Measurements from ENCODE around the gene TMEM248.

TMEM248 gene

DNA sequence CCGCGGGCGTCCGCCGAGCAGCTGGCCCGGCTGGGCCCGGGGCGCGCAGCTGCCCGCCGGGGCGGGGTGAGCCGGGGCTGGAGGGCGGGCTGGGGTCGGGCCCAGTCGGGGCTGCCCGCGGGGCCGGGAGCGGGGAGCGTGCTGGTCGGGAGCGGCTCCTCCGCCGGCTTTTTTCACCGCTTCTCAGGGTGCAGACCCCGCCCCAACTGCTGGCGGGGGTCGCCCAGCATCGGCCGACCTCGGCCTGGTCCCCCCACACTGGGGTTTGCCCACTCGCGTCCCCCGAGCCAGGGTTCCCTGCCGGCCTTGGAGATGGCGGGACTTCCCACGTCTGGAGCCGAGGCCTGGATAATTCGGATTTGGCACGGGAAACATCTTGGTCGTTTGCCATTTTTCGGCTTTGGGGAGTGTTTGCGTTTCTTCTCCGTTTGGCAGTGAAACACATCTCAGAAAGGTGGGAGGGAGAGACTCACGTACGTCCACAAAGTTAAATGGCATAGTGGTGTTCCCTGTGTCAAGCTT is 432 bp downstream of the TMEM248 start:
- peak overlapping the region; percentile 92 for H3K4me3 Mint-ChIP-seq
- peaks cover 45% of the 10 kb centered on the region for H3K36me3 Mint-ChIP-seq (ENCODE audit: low read depth)
- peak overlapping the region; percentile 97 for H3K27ac Mint-ChIP-seq
- H3K27me3 Mint-ChIP-seq: no peaks in the 10 kb centered on the region
- H3K4me1 Mint-ChIP-seq (ENCODE audit: low read depth): peaks cover 51% of the 10 kb centered on the region
- no peaks in the 10 kb centered on the region for H3K9me3 Mint-ChIP-seq

DNA sequence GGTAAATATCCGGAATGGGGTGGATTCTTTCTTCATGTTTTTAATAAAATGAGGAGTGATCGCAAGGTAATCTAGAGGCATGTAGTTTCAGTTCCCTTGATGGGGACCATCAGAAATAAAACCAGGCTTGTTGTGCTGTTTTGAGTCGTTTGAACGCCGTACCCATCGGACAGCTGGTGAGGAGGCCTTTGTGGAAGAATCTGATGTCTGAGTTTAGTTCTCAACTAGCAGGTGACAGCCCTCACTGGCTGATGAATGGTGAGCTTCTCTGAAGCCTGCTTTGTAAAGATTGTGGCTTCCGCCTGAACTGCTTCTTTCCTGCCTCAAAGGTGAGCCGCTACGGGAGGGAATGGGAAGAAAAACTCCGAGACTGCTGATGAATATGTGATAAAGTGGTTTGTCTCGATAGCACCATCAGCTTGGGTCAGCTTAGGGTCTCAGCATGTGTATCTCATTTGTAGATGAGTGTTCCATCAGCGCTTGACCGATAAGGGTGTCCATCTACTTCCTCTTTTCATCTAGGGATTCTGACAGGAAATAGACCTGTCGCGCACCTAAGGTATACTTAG is 977 bp downstream of the TMEM248 start:
- H3K27me3 Mint-ChIP-seq: no peaks in the 10 kb centered on the region
- peak overlapping the region; percentile 92 for H3K4me3 Mint-ChIP-seq
- peak overlapping the region; percentile 97 for H3K27ac Mint-ChIP-seq
- H3K4me1 Mint-ChIP-seq (ENCODE audit: low read depth): peaks cover 56% of the 10 kb centered on the region
- no peaks in the 10 kb centered on the region for H3K9me3 Mint-ChIP-seq
- H3K36me3 Mint-ChIP-seq (ENCODE audit: low read depth): peaks cover 50% of the 10 kb centered on the region

DNA sequence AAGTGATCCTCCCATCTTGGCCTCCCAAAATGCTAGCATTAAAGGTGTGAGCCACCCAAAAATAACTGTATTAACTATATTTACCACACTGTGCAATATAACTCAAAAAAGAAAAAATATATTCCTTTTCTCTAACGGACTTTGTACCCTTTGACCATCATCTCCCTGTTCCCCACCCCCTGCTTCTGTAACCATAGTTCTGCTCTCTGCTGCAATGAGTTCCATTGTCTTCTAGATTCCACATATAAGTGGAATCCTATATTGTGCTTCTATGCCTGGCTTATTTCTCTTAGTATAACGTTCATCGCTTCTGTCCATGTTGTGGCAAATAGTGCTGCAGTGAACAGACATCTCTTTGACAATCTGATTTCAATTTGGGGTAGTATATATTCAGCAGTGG is 4.2 kb downstream of the TMEM248 start:
- peaks cover 76% of the 10 kb centered on the region for H3K4me1 Mint-ChIP-seq (ENCODE audit: low read depth)
- H3K9me3 Mint-ChIP-seq: no peaks in the 10 kb centered on the region
- H3K27ac Mint-ChIP-seq: peak overlapping the region; percentile 28
- H3K27me3 Mint-ChIP-seq: no peaks in the 10 kb centered on the region
- peaks cover 71% of the 10 kb centered on the region for H3K36me3 Mint-ChIP-seq (ENCODE audit: low read depth)
- no peak overlapping the region for H3K4me3 Mint-ChIP-seq

DNA sequence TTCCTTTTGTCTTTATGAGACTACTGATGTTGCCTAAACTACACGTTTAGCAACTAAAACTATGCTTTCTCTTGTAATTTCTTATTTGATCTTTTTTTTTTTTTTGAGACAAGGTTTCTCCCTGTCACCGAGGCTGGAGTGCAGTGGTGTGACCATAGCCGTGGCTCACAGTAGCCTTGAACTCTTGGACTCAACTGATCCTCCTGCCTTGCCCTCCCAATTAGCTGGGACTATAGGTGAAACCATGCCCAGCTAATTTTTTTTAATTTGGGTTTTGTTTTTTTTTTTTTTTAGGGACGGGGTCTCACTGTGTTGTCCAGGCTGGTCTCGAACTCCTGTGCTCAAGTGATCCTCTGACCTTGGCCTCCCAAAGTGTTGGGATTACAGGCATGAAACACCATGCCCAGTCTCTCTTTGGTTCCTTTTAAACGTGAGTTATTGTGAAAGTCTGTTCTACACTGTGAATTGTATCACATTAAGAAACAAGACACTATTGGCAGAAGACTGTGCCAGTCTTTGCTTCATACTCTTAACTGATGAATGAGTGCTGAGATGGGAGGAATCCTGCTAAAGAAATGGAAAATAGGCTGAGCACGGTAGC is 6.4 kb downstream of the TMEM248 start:
- Mint-ChIP-seq H3K9me3 (no peaks in the 10 kb centered on the region), H3K4me3 (no peak overlapping the region), H3K4me1 (ENCODE audit: low read depth) (peaks cover 80% of the 10 kb centered on the region), H3K36me3 (ENCODE audit: low read depth) (peaks cover 72% of the 10 kb centered on the region), H3K27me3 (no peaks in the 10 kb centered on the region), H3K27ac (peak overlapping the region; percentile 5)

DNA sequence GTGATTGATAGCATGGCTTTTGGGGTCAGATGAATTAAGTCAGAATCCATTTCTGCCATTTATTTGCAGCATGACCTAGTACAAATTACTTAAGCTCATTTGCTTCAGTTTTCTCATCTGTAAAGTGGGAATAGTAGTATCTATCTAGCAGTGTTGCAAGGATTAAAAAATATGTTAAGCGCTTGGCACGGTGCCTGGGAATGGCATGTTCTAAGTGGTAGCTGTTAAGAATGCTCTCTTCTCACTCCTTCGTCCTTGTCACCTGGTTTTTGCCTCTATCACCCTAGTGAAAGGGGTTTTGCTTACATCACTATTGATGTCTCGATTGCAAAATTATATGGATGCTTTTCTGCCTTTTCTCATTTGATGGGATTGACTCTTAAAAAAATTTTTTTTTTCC is 7.4 kb downstream of the TMEM248 start:
- Mint-ChIP-seq H3K4me1 (ENCODE audit: low read depth) (peaks cover 80% of the 10 kb centered on the region), H3K9me3 (no peaks in the 10 kb centered on the region), H3K36me3 (ENCODE audit: low read depth) (peaks cover 67% of the 10 kb centered on the region), H3K4me3 (no peak overlapping the region), H3K27me3 (no peaks in the 10 kb centered on the region), H3K27ac (peak overlapping the region; percentile 58)

DNA sequence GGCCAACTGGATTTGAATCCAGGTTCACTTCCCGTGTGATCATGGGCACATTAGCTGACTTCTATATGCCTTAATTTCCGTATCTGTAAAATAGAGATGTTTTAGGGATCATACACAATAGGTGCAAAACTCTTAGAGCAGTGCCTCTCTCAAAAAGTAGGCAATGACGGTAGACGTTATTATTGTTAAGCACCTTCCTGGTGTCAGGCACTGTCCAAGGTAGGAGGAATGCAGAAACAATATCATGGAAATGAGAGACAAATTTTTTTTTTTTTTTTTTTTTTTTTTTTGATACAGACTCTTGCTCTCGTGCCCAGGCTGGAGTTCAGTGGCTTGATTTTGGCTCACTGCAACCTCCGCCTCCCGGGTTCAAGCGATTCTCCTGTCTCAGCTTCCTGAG is 8.1 kb downstream of the TMEM248 start:
- H3K9me3 Mint-ChIP-seq: no peaks in the 10 kb centered on the region
- no peak overlapping the region for H3K4me3 Mint-ChIP-seq
- H3K36me3 Mint-ChIP-seq (ENCODE audit: low read depth): peaks cover 62% of the 10 kb centered on the region
- peaks cover 78% of the 10 kb centered on the region for H3K4me1 Mint-ChIP-seq (ENCODE audit: low read depth)
- H3K27ac Mint-ChIP-seq: no peak overlapping the region
- no peaks in the 10 kb centered on the region for H3K27me3 Mint-ChIP-seq

DNA sequence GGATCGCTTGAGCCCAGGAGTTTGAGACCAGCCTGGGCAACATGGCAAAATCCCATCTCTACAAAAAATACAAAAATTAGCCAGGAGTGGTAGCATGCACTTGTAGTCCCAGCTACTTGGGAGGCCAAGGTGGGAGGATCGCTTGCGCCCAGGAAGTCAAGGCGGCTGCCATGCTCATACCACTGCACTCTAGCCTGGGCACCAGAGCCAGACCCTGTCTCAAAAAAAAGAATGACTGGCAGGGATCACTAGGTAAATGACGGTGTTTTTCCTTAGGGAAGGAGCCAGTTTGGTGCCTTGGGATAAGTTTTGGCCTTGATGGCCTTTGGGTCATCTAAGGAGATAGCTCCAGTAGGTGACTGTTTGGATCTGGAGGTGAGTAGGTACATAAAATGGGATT is 8.9 kb downstream of the TMEM248 start:
- H3K27me3 Mint-ChIP-seq: no peaks in the 10 kb centered on the region
- H3K4me3 Mint-ChIP-seq: no peak overlapping the region
- H3K36me3 Mint-ChIP-seq (ENCODE audit: low read depth): peaks cover 67% of the 10 kb centered on the region
- H3K9me3 Mint-ChIP-seq: no peaks in the 10 kb centered on the region
- H3K27ac Mint-ChIP-seq: no peak overlapping the region
- H3K4me1 Mint-ChIP-seq (ENCODE audit: low read depth): peaks cover 82% of the 10 kb centered on the region

DNA sequence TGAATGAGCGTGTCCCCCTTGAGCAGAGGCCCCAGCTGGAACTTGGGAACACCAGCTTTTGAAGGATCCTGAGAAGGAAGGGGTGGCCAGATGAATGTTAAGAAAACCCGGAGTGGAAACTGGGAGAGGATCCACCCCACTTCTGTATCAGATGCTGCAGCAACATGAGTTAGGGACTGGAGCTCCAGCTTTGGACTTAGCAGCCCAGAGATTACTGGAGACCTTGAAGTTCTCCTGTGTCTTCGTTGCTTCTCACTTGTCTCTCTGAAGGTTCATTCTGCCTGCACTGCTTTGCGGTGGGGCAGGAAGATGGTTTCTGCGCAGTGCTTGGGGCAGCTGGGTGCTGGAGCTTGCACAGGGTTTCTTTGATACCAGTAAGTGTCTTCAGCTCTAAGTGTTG is 9.3 kb downstream of the TMEM248 start:
- no peaks in the 10 kb centered on the region for H3K27me3 Mint-ChIP-seq
- peaks cover 63% of the 10 kb centered on the region for H3K36me3 Mint-ChIP-seq (ENCODE audit: low read depth)
- H3K4me3 Mint-ChIP-seq: no peak overlapping the region
- no peaks in the 10 kb centered on the region for H3K9me3 Mint-ChIP-seq
- H3K27ac Mint-ChIP-seq: no peak overlapping the region
- H3K4me1 Mint-ChIP-seq (ENCODE audit: low read depth): peaks cover 78% of the 10 kb centered on the region

DNA sequence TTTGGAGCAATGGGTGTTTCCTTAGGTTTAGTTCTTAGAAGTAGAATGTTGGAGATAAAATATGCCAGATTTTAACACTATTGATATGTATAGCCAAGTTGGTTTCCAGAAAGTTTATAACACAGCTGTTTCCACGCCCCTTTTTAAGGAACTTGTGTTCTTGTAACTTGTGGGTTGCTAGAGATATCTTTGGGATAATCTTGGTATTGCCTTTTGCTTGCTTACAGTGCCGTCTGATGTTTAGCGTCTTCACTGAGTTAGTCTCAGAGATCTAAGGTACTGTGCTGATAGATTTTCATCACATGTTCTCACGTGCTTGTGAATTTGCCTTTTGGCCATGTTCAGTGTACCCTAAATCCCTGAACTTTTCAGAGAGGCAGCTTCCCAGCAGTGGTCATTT is 12.4 kb downstream of the TMEM248 start:
- Mint-ChIP-seq H3K27ac (no peak overlapping the region), H3K4me3 (no peak overlapping the region), H3K9me3 (no peaks in the 10 kb centered on the region), H3K4me1 (ENCODE audit: low read depth) (peaks cover 72% of the 10 kb centered on the region), H3K27me3 (no peaks in the 10 kb centered on the region), H3K36me3 (ENCODE audit: low read depth) (peaks cover 62% of the 10 kb centered on the region)

DNA sequence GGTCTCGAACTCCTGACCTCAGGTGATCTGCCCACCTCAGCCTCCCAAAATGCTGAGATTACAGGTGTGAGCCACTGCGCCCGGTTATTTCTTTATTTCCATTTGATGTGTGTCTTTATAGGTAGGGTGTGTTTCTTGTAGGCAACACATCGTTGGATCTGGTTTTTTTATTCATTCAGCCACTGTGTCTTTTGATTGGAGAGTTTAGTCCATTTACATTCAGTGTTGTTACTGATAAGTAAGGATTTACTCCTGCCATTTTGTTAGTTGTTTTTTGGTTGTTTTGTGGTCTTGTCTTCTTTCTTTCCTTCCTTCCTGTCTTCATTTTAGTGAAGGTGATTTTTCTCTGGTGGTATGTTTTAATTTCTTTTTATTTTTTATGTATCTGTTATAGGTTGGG is 16.9 kb downstream of the TMEM248 start:
- Mint-ChIP-seq H3K27ac (no peak overlapping the region), H3K4me1 (ENCODE audit: low read depth) (peaks cover 38% of the 10 kb centered on the region)

DNA sequence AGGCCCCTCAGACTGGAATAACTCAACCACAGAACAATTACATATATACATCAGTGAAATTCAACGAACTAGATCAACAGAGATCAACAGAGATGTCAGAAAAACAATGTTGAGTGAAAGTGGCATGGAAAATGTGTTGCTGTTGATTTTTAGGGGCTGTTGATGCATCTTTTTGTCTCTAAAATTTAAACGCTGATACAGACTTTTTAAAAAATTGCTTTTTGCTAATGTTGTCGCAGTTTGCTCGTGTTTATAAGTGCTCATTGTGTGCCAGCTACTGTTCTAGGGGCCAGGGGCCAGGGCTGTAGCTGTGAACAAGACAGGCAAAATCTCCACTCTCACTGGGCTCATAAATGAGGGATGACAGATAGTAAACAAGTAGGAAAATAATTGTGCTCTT is 18.3 kb downstream of the TMEM248 start:
- H3K4me3 Mint-ChIP-seq: no peak overlapping the region
- H3K4me1 Mint-ChIP-seq (ENCODE audit: low read depth): peaks cover 27% of the 10 kb centered on the region
- peaks cover 63% of the 10 kb centered on the region for H3K36me3 Mint-ChIP-seq (ENCODE audit: low read depth)
- no peaks in the 10 kb centered on the region for H3K27me3 Mint-ChIP-seq
- no peaks in the 10 kb centered on the region for H3K9me3 Mint-ChIP-seq
- no peak overlapping the region for H3K27ac Mint-ChIP-seq

More for the DNA sequence above, 16.9 kb downstream of the TMEM248 start:
- Mint-ChIP-seq H3K27me3 (no peaks in the 10 kb centered on the region), H3K9me3 (no peaks in the 10 kb centered on the region), H3K4me3 (no peak overlapping the region), H3K36me3 (ENCODE audit: low read depth) (peaks cover 57% of the 10 kb centered on the region)

DNA sequence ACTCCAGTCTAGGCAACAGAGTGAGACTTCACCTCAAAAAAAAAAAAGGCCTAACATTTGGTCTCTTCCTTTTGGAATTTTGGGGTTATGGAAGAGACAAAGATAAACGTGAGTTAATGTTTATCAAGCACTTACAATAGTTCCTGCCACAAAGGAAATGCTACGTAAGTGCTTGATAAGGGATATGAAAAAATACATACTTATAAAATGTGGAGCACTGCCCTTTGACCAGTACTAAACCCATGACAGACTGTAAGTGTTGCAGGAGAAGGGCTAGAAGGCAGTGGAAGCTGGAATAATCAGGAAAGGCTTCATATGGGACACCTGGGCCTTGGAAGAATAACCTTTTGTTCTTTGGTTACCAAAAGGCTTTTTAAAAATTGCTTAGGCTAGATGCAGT is 25.5 kb downstream of the TMEM248 start:
- Mint-ChIP-seq H3K36me3 (ENCODE audit: low read depth) (peaks cover 65% of the 10 kb centered on the region), H3K4me3 (no peak overlapping the region), H3K4me1 (ENCODE audit: low read depth) (no peaks in the 10 kb centered on the region), H3K27ac (no peak overlapping the region), H3K9me3 (no peaks in the 10 kb centered on the region), H3K27me3 (no peaks in the 10 kb centered on the region)

DNA sequence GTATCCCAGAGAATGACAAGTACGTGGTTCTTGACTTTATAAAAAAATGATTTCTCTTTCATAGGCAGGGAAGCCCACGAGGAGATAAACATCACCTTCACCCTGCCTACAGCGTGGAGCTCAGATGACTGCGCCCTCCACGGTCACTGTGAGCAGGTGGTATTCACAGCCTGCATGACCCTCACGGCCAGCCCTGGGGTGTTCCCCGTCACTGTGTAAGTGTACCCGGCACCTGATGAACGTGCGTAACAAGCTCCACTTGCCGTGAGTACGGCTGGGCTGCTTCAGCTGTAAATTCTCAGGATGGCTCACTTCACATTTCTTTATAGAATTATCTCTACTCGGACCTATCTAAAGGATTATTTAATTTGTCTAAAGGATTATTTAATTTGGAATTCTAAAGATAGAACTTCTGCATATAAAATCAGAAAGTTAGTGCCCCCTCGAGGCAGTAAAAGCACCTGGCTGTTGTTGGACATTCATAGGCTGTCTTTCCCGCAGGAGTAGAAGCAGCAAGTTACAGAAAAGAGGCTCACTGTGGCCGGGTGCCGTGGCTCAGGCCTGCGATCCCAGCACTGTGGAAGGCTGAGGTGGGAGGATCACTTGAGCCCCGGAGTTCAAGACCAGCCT is 27.6 kb downstream of the TMEM248 start:
- no peaks in the 10 kb centered on the region for H3K27me3 Mint-ChIP-seq
- H3K27ac Mint-ChIP-seq: no peak overlapping the region
- H3K4me1 Mint-ChIP-seq (ENCODE audit: low read depth): no peaks in the 10 kb centered on the region
- peaks cover 58% of the 10 kb centered on the region for H3K36me3 Mint-ChIP-seq (ENCODE audit: low read depth)
- no peak overlapping the region for H3K4me3 Mint-ChIP-seq
- H3K9me3 Mint-ChIP-seq: no peaks in the 10 kb centered on the region

DNA sequence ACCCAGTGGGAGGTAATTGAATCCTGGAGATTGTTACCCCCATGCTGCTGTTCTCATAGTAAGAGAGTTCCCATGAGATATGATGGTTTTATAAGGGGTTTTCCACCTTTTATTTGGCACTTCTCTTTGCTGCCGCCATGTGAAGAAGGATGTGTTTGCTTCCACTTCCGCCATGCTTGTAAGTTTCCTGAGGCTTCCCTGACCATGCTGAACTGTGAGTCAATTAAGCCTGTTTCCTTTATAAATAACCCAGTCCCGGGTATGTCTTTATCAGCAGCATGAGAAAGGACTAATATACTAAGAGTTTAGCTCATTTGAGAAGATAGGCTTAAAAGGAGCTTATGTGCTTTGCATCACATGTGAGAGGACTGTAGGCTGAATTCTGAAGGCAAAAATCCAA is 29.3 kb downstream of the TMEM248 start:
- H3K36me3 Mint-ChIP-seq (ENCODE audit: low read depth): peaks cover 51% of the 10 kb centered on the region
- no peak overlapping the region for H3K4me3 Mint-ChIP-seq
- no peaks in the 10 kb centered on the region for H3K9me3 Mint-ChIP-seq
- no peak overlapping the region for H3K27ac Mint-ChIP-seq
- H3K27me3 Mint-ChIP-seq: no peaks in the 10 kb centered on the region
- no peaks in the 10 kb centered on the region for H3K4me1 Mint-ChIP-seq (ENCODE audit: low read depth)

DNA sequence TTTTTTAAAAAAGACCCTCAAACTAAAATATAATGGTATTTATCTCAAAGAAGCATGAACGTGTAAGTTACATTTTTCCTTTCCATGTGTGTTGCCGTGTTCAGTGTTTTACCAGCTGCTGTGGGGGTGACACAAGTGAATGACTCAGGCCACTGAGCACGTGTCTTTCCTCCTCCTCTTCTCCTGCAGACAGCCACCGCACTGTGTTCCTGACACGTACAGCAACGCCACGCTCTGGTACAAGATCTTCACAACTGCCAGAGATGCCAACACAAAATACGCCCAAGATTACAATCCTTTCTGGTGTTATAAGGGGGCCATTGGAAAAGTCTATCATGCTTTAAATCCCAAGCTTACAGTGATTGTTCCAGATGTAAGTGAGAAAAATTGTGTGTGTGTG is 29.7 kb downstream of the TMEM248 start:
- no peak overlapping the region for H3K27ac Mint-ChIP-seq
- no peak overlapping the region for H3K4me3 Mint-ChIP-seq
- H3K36me3 Mint-ChIP-seq (ENCODE audit: low read depth): peaks cover 53% of the 10 kb centered on the region
- no peaks in the 10 kb centered on the region for H3K4me1 Mint-ChIP-seq (ENCODE audit: low read depth)
- no peaks in the 10 kb centered on the region for H3K9me3 Mint-ChIP-seq
- no peaks in the 10 kb centered on the region for H3K27me3 Mint-ChIP-seq
